Smooth muscle cell (in vitro differentiated cells): ENCODE results near the gene GPS2. TPM values are rescaled to one million over a fixed set of nuclear protein-coding genes. Genes with fewer than 3 reads are reported as not detected.

Experiments used
- DNase-seq: peaks from one replicate; lab custom pipeline; 2025; ENCODE audit not compliant: unreplicated experiment; lab: John Stamatoyannopoulos, UW
- H2AFZ ChIP-seq: fragments of 200-600 bp; sonication (generic); 2 replicates; pipeline ENCODE4 v1.6.0; 2016; ENCODE audit warnings: antibody characterized with exemption, low read depth, mild to moderate bottlenecking
- H3F3A ChIP-seq: fragments of 200-600 bp; sonication (generic); 2 replicates; pipeline ENCODE4 v1.6.0; 2017; ENCODE audit warnings: antibody characterized with exemption, low read depth
- H3K27ac ChIP-seq: fragments of 200-600 bp; sonication (generic); 2 replicates; pipeline ENCODE4 v1.5.1; 2016; ENCODE audit warnings: low read depth, mild to moderate bottlenecking
- H3K27me3 ChIP-seq: fragments of 200-600 bp; sonication (generic); 2 replicates; pipeline ENCODE4 v1.6.1; 2016; ENCODE audit warnings: low read depth, mild to moderate bottlenecking
- H3K36me3 ChIP-seq: fragments of 200-600 bp; sonication (generic); 2 replicates; pipeline ENCODE4 v1.5.1; 2016; ENCODE audit warnings: low read depth
- H3K4me1 ChIP-seq: fragments of 200-600 bp; sonication (generic); 2 replicates; pipeline ENCODE4 v1.5.1; 2016; ENCODE audit warnings: low read depth
- H3K4me2 ChIP-seq: fragments of 200-600 bp; sonication (generic); 2 replicates; pipeline ENCODE4 v1.6.0; 2016; ENCODE audit warnings: mild to moderate bottlenecking
- H3K4me3 ChIP-seq: fragments of 200-600 bp; sonication (generic); 2 replicates; pipeline ENCODE4 v1.5.1; 2016; ENCODE audit warnings: mild to moderate bottlenecking
- H3K79me2 ChIP-seq: fragments of 200-600 bp; sonication (generic); 2 replicates; pipeline ENCODE4 v1.6.0; 2016; ENCODE audit warnings: low read depth, mild to moderate bottlenecking
- H3K9ac ChIP-seq: fragments of 200-600 bp; sonication (generic); 2 replicates; pipeline ENCODE4 v1.6.0; 2016; ENCODE audit warnings: low read depth
- H3K9me3 ChIP-seq: fragments of 200-600 bp; sonication (generic); replicated peaks from 2 replicates; pipeline ENCODE4 v1.5.1; 2016; ENCODE audit warnings: low read depth
- H4K20me1 ChIP-seq: fragments of 200-600 bp; sonication (generic); 2 replicates; pipeline ENCODE4 v1.6.0; 2016; ENCODE audit warnings: low read depth
- WGBS: methylation state at CpG from one replicate; pipeline ENCODE4 v1.1.7; 2016; ENCODE audit warnings: low lambda C conversion rate; 5-methylcytosine and 5-hydroxymethylcytosine counted together
- polyA plus RNA-seq: library from polyadenylated mRNA; unstranded; fragments of >200 nt; fragmentation: Nextera tagmentation; extraction: Ambion mirVana; gene quantifications from 2 replicates; pipeline ENCODE4 v1.2.1, GENCODE V29; 2016
- total RNA-seq: library from RNA; depleted of rRNA; stranded (reverse); fragments of >200 nt; gene quantifications from 2 replicates; pipeline ENCODE4 v1.2.3, GENCODE V29; 2014
- TF ChIP-seq, protein P1 (sequence below): fragments of 200-600 bp; sonication (generic); IDR thresholded peaks from 2 replicates; pipeline ENCODE4 v1.5.1; 2017; ENCODE audit warnings: borderline replicate concordance, mild to moderate bottlenecking, antibody characterized with exemption; ENCODE audit not compliant: insufficient read depth, poor library complexity, severe bottlenecking

GPS2 gene
- total and polyA plus RNA-seq, 2 experiments from 2014 or later: 40.3 to 77.0 TPM

GRCh38 chr17:7279448-7279847 is 35.7 kb downstream of the GPS2 start:
- Histone ChIP-seq H3K79me2 (no peaks in the 10 kb centered on the region), H3K36me3 (no peaks in the 10 kb centered on the region), H3K4me2 (no peak overlapping the region), H3F3A (peaks cover 5% of the 10 kb centered on the region), H2AFZ (no peak overlapping the region), H3K4me1 (no peaks in the 10 kb centered on the region), H4K20me1 (no peaks in the 10 kb centered on the region), H3K9ac (no peak overlapping the region), H3K27ac (no peak overlapping the region), H3K27me3 (peaks cover 14% of the 10 kb centered on the region), H3K4me3 (no peak overlapping the region), H3K9me3 (no peaks in the 10 kb centered on the region)
- no peak for DNase-seq
- TF ChIP-seq, protein P1, sequence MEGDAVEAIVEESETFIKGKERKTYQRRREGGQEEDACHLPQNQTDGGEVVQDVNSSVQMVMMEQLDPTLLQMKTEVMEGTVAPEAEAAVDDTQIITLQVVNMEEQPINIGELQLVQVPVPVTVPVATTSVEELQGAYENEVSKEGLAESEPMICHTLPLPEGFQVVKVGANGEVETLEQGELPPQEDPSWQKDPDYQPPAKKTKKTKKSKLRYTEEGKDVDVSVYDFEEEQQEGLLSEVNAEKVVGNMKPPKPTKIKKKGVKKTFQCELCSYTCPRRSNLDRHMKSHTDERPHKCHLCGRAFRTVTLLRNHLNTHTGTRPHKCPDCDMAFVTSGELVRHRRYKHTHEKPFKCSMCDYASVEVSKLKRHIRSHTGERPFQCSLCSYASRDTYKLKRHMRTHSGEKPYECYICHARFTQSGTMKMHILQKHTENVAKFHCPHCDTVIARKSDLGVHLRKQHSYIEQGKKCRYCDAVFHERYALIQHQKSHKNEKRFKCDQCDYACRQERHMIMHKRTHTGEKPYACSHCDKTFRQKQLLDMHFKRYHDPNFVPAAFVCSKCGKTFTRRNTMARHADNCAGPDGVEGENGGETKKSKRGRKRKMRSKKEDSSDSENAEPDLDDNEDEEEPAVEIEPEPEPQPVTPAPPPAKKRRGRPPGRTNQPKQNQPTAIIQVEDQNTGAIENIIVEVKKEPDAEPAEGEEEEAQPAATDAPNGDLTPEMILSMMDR: no peak
- WGBS: 92% methylated on average over 8 of the region's 8 CpGs

DNA sequence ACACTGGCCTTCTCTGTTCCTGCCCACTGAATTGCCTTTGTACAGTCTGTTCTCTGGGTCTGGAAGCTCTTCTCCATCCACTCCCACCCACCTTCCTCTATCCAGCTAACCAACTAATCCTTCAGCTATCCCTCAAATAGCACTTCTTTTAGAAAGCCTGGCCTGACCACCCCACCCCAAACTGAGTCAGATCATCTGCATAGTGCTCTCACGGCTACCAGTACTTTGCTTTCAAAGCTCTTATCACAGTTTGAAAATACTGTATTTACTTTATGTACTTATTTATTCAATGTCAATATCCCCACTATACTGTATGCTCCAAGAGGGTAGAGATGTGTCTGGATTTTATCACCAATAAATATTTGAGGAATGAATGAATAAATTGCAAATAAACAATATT is 48.4 kb downstream of the GPS2 start:
- WGBS: 15% methylated on average over 1 of the region's 1 CpG
- Histone ChIP-seq H3K27ac (peak overlapping the region; percentile 37), H3K36me3 (no peaks in the 10 kb centered on the region), H3K27me3 (peaks cover 18% of the 10 kb centered on the region), H3K9me3 (no peaks in the 10 kb centered on the region), H2AFZ (no peak overlapping the region), H3K4me3 (no peak overlapping the region), H3F3A (peaks cover 11% of the 10 kb centered on the region), H4K20me1 (no peaks in the 10 kb centered on the region), H3K4me1 (peaks cover 5% of the 10 kb centered on the region), H3K9ac (no peak overlapping the region), H3K4me2 (no peak overlapping the region), H3K79me2 (no peaks in the 10 kb centered on the region)
- TF ChIP-seq, protein P1: no peak
- DNase-seq: no peak

GRCh38 chr17:7263801-7264078 is 51.4 kb downstream of the GPS2 start:
- no peaks in the 10 kb centered on the region for H3K36me3 ChIP-seq
- WGBS: 62% methylated on average over 4 of the region's 4 CpGs
- H3K9ac ChIP-seq: no peak overlapping the region
- H4K20me1 ChIP-seq: no peaks in the 10 kb centered on the region
- no peaks in the 10 kb centered on the region for H3K9me3 ChIP-seq
- TF ChIP-seq, protein P1: no peak
- H3K4me3 ChIP-seq: peak overlapping the region; percentile 59
- peaks cover 31% of the 10 kb centered on the region for H3K27me3 ChIP-seq
- H3K79me2 ChIP-seq: no peaks in the 10 kb centered on the region
- H3K4me2 ChIP-seq: peak overlapping the region; percentile 87
- peaks cover 5% of the 10 kb centered on the region for H3K4me1 ChIP-seq
- peaks cover 12% of the 10 kb centered on the region for H3F3A ChIP-seq
- DNase-seq: no peak
- no peak overlapping the region for H3K27ac ChIP-seq
- no peak overlapping the region for H2AFZ ChIP-seq

DNA sequence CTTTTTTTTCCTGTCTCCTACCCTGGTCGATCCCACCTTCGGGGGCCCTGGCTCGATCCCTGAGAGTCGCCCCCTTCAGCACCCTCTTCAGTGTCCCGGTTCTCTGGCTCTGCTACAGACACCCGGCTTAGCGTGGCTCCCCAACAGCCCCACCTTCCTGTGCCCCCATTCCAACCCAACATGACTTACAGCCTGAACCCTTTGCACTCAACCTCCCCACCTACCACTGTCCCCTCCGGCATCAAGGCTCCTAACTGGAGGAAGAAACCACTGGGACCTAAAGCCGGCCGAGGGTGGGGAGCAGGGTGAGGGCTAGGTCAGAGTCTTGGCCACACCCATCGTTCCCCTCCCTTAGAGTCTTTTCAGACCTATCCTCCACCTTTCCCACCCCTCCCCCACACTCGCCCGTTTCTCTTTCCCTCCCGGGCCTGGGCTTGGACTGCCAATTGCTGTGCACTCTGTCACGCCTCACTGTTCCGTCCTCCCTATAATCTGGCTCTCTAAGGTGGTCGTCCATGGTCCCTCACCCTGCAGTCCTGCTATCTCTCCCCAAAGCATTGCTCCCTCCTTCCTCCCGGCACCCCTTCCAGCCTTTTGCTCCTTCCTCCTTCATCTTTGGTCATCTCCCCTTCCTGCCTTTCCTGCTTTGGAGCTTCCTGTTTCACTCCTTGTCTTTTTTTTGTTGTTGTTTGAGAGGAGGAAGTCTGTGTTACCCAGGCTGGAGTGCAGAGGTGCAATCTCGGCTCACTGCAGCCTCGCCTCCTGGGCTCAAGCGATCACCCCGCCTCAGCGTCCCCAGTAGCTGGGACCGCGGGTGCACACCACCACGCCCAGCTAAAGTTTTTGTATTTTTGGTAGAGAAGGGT is 52.0 kb downstream of the GPS2 start:
- H3K4me2 ChIP-seq: peak overlapping the region; percentile 87

More for the DNA sequence above, 52.0 kb downstream of the GPS2 start:
- Histone ChIP-seq H2AFZ (no peak overlapping the region), H3F3A (peaks cover 15% of the 10 kb centered on the region), H3K4me3 (peak overlapping the region; percentile 59), H4K20me1 (no peaks in the 10 kb centered on the region), H3K27ac (peak overlapping the region; percentile 24), H3K27me3 (peaks cover 31% of the 10 kb centered on the region), H3K4me1 (peaks cover 5% of the 10 kb centered on the region), H3K79me2 (no peaks in the 10 kb centered on the region), H3K9me3 (no peaks in the 10 kb centered on the region), H3K36me3 (no peaks in the 10 kb centered on the region), H3K9ac (no peak overlapping the region)
- 13% methylated on average over 26 of the region's 26 CpGs for WGBS
- DNase-seq: no peak
- TF ChIP-seq, protein P1: no peak
